ENCODE results near the gene KREMEN1.

The KREMEN1 gene

DNA sequence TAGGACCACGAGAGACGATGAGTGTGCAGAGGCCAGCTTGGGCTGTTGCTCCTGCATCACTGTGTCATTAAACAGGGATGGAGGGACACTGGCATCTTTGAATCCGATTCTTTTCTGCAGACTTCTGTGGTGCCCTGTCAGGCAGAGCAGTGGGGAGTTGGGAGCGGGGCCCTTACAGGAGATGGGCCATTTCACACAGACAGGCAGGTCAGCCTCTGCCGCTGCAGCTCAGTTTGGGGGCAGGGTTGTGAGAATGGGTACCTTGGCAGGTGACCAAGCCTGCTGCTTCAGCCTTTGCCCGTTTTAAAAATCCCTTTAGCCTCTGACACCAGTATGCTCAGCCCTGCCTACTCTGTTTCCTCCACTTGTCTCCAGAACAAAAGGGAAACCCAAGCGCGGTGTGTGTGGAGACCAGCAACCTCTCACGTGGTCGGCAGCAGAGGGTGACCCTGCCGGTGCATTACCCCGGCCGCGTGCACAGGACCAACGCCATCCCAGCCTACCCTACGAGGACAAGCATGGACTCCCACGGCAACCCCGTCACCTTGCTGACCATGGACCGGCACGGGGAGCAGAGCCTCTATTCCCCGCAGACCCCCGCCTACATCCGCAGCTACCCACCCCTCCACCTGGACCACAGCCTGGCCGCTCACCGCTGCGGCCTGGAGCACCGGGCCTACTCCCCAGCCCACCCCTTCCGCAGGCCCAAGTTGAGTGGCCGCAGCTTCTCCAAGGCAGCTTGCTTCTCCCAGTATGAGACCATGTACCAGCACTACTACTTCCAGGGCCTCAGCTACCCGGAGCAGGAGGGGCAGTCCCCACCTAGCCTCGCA, 23.8 kb upstream of the KREMEN1 start:
- H3K4me3 ChIP-seq (ENCODE audit: low read depth, low read length), result no peak overlapping the region

DNA sequence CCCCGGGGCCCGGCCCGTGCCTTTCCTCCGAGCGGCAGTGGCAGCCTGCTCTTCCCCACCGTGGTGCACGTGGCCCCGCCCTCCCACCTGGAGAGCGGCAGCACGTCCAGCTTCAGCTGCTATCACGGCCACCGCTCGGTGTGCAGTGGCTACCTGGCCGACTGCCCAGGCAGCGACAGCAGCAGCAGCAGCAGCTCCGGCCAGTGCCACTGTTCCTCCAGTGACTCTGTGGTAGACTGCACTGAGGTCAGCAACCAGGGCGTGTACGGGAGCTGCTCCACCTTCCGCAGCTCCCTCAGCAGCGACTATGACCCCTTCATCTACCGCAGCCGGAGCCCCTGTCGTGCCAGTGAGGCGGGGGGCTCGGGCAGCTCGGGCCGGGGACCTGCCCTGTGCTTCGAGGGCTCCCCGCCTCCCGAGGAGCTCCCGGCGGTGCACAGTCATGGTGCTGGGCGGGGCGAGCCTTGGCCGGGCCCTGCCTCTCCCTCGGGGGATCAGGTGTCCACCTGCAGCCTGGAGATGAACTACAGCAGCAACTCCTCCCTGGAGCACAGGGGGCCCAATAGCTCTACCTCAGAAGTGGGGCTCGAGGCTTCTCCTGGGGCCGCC, 23.1 kb upstream of the KREMEN1 start:
- no peak overlapping the region for H3K4me3 ChIP-seq (ENCODE audit: low read depth, low read length)

DNA sequence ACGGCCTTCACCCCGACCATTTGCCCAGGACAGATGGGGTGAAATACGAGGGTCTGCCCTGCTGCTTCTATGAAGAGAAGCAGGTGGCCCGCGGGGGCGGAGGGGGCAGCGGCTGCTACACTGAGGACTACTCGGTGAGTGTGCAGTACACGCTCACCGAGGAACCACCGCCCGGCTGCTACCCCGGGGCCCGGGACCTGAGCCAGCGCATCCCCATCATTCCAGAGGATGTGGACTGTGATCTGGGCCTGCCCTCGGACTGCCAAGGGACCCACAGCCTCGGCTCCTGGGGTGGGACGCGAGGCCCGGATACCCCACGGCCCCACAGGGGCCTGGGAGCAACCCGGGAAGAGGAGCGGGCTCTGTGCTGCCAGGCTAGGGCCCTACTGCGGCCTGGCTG, 22.4 kb upstream of the KREMEN1 start:
- no peak overlapping the region for H3K4me3 ChIP-seq (ENCODE audit: low read depth, low read length)

DNA sequence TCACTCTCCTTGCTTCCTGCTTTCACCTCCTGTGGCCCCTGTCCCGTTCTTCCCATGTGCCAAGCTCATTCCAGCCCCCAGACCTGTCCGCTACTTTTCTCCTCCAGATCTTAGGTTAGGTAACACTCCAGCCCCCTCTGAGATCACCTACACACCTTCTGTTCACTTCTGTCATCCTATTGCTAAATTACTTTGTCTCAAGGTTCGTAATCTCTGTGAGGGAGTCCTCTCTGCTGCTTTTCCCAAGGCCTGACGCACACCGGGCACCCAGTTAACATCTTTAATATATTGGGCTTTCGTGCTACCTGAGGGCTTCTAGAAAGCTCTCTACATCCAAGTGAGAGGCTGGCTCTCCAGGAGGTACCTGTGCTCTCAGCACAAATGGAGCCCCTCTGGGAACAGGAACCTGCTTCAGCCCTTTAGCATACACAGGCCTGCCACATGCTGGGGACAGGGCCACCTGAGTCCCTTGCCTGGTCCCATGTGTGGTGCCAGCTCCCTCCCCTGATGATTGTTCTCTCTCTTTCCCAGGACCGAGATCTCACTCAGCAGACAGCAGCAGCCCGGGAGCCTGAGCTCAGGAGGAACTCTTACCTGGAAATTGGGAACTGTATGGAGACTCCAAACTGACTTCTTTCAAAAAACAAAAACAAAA, 19.7 kb upstream of the KREMEN1 start:
- no peak overlapping the region for H3K4me3 ChIP-seq (ENCODE audit: low read depth, low read length)

DNA sequence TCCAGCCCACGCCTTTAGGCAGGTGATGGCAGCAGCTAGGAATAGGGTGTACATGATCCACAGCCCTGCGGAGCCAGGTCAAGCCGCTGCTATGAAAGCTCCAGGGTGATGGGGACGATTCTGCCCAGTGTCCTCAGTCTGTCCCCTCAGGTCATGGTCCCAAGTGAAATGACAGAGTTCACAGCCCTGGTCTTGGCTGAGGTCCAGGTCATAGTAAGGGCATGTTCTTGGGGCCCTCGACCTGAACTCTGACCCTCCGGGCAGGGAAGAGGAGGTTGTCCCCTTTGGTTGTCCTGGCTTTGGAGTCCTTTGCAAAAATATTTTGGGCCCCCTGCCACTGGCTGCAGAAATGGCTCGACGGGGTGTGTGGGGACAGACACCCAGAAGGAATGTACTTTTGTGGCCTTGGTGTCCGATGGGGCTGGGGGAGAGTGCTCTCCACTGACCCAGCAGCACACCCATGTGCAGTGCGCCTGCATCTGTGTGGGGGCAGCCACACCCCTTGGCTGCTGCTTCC, 18.5 kb upstream of the KREMEN1 start:
- H3K4me3 ChIP-seq (ENCODE audit: low read depth, low read length), result no peak overlapping the region

DNA sequence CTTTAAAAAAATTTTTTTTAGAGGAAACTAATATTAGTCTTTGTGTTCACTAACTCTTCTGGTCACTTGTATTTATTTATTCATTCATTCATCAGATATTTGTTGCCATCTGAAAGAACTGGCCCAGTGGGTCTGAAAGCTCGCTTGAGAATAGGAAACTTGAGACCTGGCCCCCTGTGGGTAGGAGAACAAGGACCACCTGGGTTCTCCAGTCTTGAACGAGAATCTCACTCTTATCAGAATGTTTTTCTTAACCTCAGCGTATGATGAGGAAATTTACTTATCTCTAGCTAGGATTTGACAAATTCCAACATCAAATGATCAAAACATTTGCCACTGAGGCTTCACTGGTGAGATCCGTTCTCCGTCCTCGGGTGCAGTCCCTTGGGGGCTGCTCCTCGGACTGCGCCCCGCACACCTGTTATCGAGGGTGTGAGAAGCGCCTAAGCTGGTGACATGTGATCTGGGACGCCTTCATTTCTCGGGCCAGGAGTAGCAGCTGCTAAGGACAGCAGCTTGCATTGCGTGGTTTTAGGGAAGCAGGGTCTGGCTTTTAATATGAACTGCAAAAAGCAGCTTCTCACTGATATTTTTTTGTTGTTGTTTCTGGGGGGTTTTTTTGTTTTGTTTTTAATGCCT, 17.5 kb upstream of the KREMEN1 start:
- H3K4me3 ChIP-seq (ENCODE audit: low read depth, low read length), result no peak overlapping the region

DNA sequence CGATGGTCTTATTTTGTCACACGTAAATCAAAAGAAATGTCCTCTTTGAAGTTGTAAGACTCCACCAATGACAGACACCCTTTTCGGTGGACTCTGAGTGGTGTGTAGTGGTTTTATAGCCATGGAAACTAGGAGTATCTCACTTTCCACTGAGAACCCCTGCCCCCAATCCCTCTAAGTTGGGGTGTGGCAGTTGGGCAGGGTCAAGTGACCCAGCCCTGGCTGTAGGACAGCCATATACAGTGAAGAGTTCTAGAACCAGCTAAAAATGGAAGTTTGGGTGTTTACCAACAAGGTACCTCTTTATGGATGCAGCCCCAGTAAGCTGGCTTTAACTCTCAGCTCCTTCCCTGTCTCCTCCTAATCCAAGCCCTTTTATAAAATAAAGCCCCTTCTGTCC, 16.4 kb upstream of the KREMEN1 start:
- no peak overlapping the region for H3K4me3 ChIP-seq (ENCODE audit: low read depth, low read length)

DNA sequence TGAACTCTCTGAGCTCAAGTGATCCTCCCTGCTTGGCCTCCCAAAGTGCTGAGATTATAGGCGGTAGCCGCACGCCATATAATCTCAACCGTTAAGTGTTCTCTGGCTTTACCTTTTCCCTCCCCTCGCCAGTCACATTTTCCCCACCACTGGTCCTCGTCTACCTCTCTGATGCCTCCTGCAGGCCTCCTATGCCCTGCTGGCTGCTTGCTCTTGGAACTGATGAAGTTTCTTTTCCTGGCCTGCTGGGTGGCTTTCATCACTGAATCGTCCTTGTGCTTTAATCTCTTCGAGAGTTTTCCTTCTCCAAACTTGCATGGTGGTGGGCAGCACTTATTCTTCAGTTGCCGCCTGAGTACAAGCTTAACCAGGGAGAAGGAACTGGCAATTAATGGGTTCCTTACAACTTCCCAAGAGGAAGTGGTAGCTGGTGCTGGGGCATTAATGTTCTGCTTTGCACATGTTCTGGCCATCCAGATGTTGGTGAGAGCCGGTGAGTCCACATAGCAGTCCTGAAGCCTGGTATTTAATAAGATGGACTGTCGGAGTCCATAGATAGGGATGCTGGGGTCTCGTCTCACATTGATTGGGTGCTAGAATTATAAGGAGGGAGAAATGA, 12.5 kb upstream of the KREMEN1 start:
- H3K4me3 ChIP-seq (ENCODE audit: low read depth, low read length), result no peak overlapping the region

DNA sequence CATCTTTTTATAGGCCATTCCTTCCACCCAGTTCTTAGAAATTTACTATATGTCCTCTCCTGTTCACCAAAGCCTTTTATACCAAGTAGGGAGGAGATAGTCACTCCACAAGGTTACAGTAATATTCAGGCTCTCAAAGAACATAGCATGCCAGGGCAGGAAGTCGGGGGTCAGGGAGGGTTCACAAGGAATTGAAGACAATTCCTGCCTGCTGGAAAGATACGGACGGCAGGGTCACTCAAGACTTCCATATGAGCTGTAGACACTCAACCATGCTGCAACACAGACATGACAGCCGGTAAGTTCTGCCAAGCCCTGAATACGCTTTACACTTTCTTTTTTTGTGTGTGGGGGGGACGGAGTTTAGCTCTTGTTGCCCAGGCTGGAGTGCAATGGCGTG, 11.9 kb upstream of the KREMEN1 start:
- no peak overlapping the region for H3K4me3 ChIP-seq (ENCODE audit: low read depth, low read length)

DNA sequence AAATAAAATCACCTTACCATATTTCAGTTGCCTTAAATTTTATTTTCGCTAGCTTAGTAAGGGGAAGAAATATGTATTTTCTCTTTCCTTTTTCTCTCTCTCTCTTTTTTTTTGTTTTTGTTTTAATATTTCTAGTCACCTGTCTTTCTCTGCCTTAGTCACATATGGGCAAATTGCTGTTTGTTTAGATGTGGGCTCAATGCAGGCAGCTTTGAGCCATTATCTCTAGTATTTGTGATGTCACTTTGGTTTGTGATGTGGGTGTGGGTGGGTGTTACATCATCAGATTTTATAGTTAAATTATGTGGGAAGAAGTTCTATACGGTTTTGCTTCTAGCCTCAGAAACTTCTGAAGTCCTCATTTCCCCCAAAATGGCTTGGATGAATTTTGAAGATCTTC, 11.1 kb upstream of the KREMEN1 start, which contains the start of gene C22orf31:
Gene C22orf31 (minus strand): TSS at position 59 of the 400 bp plus-strand sequence. CDS start 39 bp downstream, at position 20.
- H3K4me3 ChIP-seq (ENCODE audit: low read depth, low read length), result no peak within 1 kb of the TSS

DNA sequence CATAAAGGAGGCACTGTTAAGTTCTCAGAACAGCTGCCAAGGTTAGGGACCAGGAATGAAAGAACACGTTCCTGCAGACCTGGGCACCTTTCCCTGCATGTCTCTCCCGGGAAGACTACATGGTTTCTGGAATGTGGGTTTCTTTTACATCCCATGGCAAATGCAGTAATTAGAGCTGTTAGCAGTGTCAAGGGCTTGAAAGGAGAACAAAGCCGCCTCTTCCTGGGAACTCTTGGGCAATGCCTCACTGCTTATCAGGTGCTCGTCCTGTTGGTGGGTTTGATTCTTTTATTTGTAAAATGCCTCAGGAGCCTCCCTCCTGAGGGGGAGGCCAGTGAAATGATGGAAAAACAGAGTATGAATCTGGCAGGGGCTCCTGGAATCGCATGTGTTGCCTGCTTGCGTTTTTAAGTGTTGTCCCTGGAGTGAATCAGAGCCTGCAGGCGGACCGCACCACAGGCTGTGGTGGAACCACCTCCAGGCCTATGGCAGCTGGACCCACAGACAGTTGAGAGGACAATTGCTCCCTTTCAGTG, 10.5 kb upstream of the KREMEN1 start:
- no peak overlapping the region for H3K4me3 ChIP-seq (ENCODE audit: low read depth, low read length)

DNA sequence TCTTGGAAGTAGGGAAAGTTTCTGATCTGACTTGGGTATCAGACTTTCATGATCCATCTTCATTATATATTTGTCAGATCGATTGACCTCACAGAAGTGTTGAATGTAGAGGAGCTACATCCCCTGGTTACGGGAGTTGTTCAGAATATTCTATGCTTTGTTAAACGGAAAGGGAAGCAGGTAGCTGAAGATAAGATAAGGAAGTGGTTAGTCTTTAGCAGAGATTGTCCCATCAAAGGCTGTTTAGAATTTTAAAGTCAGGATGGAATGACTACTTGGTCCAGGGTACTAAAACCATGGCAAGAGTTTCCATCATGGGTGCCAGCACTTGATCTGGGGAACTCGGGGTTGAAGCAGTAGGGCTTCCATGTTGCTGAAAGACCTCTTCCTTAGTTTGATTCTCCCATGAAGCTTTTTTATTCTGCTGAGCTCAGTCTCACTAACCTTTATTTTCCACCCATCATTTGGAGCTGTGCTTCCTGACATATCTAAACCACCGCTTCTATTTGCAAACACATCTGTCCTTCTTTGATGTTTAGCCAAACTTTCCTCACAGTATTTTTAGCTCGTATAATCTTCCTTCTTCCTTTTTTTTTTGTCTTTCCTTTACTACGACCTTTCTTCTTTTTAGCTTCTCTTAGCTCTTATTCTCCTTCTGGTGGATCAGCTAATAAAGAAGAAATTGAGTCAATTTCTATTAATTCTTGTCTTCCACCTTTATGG, 7.2 kb upstream of the KREMEN1 start:
- H3K4me3 ChIP-seq (ENCODE audit: low read depth, low read length), result no peak overlapping the region

DNA sequence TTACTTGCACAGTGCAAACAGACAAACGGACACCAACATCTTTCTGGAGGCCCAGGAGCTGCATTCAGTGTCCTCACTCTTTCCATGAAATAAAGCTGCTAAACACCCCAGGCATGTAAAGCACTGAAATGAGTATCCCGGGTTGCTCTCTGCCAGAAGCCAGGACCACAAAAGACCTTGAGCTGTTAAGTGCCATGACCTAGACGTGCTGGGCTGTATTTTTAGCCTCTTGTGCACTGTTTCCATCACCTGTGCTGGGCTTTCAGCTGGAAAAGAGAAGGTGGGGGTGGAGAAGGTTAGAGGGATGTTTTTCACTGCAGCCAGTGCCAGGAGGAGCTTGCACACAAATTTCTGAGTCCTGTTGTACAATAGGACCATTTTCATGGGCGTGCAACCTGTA, 3.4 kb upstream of the KREMEN1 start:
- no peak overlapping the region for H3K4me3 ChIP-seq (ENCODE audit: low read depth, low read length)

DNA sequence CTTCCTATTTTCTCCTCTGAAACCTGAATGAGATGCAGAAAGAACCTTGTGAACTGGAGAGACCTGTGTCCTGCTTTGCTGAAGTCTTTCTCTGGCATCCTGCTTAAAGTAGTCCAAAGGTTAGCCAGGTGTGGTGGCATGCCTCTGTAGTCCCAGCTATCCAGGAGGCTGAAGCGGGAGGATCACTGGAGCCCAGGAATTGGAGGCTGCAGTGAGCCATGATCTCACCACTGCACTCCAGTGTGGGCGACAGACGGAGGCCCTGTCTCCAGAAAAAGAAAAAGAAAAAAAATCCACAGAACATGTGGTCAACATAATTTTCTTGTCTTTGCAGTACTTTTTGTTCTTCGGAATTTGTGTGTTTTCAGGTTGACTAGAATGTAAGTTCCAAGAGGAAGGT, 2.3 kb upstream of the KREMEN1 start:
- H3K4me3 ChIP-seq (ENCODE audit: low read depth, low read length), result no peak overlapping the region

DNA sequence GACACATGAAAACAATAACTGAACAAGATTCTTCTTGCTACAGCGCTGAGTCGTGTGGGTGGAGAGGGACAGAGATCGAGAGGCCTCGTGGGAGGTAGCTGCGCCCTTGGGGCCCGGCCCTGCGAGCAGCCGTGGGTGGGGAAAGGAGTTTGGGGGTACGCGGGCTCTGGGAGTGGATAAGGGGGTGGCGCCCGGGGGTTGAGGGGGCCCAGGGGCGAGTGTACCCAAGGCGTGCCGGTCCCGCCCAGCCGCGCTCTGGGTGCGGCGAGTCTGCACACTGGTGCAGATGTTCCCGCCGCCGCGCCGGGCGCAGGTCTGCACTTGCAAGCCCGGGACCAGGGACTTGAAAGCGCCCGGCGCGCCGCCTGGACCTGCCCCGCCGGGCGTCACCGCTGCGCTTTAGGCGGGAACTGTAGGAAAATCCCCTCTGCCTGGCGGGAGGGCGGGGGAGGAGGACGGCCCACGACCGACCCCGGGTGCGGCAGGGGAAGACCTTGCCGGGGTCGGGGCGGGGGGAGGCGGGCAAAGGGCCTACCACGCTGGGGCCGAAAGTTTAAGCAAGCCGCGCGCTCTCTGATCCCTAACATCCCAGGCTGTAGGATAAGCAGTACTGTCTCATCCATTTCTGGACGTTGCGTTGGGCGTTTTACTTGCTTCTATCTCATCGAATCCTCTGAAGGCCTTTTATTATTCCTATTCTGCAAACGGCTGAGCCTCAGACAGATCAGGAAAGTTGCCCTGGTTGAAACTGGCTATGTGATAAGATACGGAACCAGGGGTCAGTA, 1.4 kb upstream of the KREMEN1 start:
- H3K4me3 ChIP-seq (ENCODE audit: low read depth, low read length), result peak overlapping the region; percentile 20

DNA sequence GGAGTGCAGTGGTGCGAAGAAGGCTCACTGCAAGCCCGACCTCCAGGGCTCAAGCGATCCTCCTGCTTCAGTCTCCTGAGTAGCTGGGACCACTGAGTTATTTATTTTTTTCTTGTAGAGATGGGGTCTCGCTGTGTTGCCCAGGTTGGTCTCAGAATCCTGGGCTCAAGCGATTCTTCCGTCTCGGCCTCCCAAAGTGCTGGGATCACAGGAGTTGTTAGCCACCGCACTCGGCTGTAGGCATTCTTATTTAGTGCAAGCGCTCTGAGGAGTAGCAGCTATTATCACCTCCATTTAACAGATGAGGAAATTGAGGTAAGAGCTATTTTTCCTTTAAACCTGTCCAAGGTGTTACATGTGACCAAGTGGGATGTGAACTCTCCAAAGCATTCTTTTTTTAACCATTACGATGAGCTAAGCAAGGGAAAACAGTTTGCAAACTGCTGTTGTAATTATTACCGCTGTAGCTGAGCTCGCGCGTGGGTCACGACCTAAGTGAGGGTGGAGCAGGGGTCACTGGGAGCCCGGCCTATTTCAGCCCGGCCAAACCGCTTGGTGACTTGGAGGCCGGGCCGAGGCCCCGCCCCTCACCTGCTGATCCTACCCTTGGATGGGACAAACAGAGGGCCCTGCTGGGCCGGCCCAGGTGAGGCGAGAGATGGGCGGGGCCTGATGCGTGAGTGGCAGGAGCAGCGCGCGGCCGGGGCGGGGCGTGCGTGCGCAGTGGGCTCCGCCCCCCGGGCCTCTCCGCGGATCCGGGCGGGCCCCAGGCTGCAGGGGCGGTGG, 449 bp upstream of the KREMEN1 start:
- H3K4me3 ChIP-seq (ENCODE audit: low read depth, low read length), result no peak overlapping the region

DNA sequence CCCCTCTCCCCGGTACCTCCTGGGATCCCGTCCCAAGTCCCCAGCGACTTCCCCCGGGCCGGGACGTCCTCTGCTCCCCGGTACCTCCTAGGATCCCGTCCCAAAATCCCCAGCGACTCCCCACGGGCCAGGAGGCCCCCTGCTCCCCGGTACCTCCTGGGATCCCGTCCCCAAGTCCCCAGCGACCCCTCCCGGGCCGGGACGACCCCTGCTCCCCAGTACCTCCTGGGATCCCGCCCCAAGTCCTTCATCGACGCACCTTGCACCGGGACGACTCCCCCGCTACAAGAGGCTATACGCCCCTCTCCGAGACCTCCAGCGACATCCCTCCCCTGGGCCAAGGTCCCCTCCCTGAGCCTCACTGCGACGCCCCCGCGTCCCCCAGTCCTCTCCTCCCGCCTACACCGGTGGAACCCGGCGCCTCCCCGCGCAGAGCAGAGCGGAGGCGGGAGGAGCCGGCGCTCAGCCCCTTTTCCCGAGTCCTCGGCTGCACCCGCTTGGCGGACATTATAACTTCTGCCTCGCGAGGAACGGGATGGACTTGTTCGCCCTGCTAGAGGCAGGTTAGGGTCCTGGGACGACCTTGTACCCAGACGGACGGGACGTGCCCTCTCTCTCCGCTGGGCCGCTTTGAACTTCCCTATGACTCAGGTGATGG, 912 bp downstream of the KREMEN1 start:
- H3K4me3 ChIP-seq (ENCODE audit: low read depth, low read length), result peak overlapping the region; percentile 50

DNA sequence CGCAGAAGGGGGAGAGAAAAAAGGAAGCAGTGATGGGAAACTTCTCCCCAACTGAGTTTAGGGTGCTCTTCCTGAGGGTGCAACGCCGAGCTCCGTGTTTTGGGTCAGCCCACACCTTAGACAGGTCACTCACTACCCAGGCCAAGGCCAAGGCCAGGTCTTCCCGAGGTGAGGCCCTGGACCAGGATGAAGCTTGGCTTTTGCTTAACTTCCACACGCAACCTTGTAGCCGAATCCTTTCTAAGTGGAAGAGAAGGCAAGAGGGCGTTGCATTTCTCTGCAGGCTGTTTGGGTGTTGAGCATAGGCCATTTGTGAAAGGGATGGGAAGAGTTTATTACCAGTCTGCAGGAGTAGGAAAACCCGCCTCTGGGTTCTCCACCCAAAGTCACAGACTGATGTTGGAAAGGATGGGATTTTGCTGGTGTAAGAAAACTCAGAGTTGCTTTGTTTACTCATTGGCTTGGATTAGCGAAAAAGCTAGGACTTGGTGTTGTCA, 1.5 kb downstream of the KREMEN1 start:
- H3K4me3 ChIP-seq (ENCODE audit: low read depth, low read length), result peak overlapping the region; percentile 50

Measured in iPS-11a (cell line).